Measurements from ENCODE around the gene ACAT2.
"Not testable (repeated sequence)": the region's sequence is repeated elsewhere in the genome, so short reads cannot be mapped to it uniquely, and the experiment has no call there.

ACAT2 gene

GRCh38 chr6:159732550-159732949 lies 29.3 kb upstream of the ACAT2 start:
- DNase-seq: not testable (repeated sequence)

GRCh38 chr6:159733395-159733794 lies 28.4 kb upstream of the ACAT2 start:
- DNase-seq: not testable (repeated sequence)

GRCh38 chr6:159736908-159737307 lies 24.9 kb upstream of the ACAT2 start:
- DNase-seq: no peak

- no peak for DNase-seq
Observed at GRCh38 chr6:159739341-159739740, 22.5 kb upstream of the ACAT2 start.

- no peak for DNase-seq
Observed at GRCh38 chr6:159742165-159742564, 19.7 kb upstream of the ACAT2 start.

GRCh38 chr6:159745081-159745480 lies 16.8 kb upstream of the ACAT2 start:
- no peak for DNase-seq

GRCh38 chr6:159746759-159747158 lies 15.1 kb upstream of the ACAT2 start:
- DNase-seq: no peak

- DNase-seq: not testable (repeated sequence)
Observed at GRCh38 chr6:159748127-159748526, 13.7 kb upstream of the ACAT2 start.

GRCh38 chr6:159751448-159751847 lies 10.4 kb upstream of the ACAT2 start:
- DNase-seq: no peak

- no peak for DNase-seq
Observed at GRCh38 chr6:159753081-159753872, 8.6 kb upstream of the ACAT2 start.

- DNase-seq: no peak
Observed at GRCh38 chr6:159754401-159754800, 7.4 kb upstream of the ACAT2 start.

- DNase-seq: no peak
Observed at GRCh38 chr6:159754959-159755914, 6.6 kb upstream of the ACAT2 start.

GRCh38 chr6:159756508-159756907 lies 5.3 kb upstream of the ACAT2 start:
- DNase-seq: no peak

GRCh38 chr6:159758031-159759001 lies 3.5 kb upstream of the ACAT2 start:
- no peak for DNase-seq

- DNase-seq: no peak
Observed at GRCh38 chr6:159759645-159760044, 2.2 kb upstream of the ACAT2 start.

- DNase-seq: no peak
Observed at GRCh38 chr6:159760602-159761057, 1.2 kb upstream of the ACAT2 start.

- DNase-seq: no peak
Observed at GRCh38 chr6:159761129-159761872, 544 bp upstream of the ACAT2 start.

- no peak for DNase-seq
Observed at GRCh38 chr6:159762681-159763293, 942 bp downstream of the ACAT2 start.

- no peak for DNase-seq
Observed at GRCh38 chr6:159766906-159767305, 5.1 kb downstream of the ACAT2 start.

- DNase-seq: no peak
Observed at GRCh38 chr6:159769470-159769869, 7.6 kb downstream of the ACAT2 start.

GRCh38 chr6:159772196-159772595 lies 10.4 kb downstream of the ACAT2 start:
- DNase-seq: no peak

Measured in KG1 (cell line).